Esophagus squamous epithelium (tissue), 5 donors: ENCODE results near the gene FGA. TPM values are rescaled to one million over a fixed set of nuclear protein-coding genes. Genes with fewer than 3 reads are reported as not detected.

Experiments
- DNase-seq: peaks from one replicate; lab custom pipeline; 2025; lab: John Stamatoyannopoulos, UW
- H3K27ac ChIP-seq, 4 donors: fragments of 200-600 bp; sonication (generic); one replicate each; pipeline ENCODE4 v1.5.1; 2016 to 2019; ENCODE audit warnings: mild to moderate bottlenecking in 1 of 4
- H3K27me3 ChIP-seq, 4 donors: fragments of 200-600 bp; sonication (generic); 1 replicate in 3 of 4; 2 replicates in 1 of 4; pipeline versions ENCODE4 v1.5.1 to v1.6.0; 2017 to 2021; ENCODE audit warnings: antibody characterized with exemption in 1 of 4
- H3K36me3 ChIP-seq, 3 donors: fragments of 200-600 bp; sonication (generic); one replicate each; pipeline ENCODE4 v1.5.1; 2016 to 2019
- H3K4me1 ChIP-seq, 3 donors: fragments of 200-600 bp; sonication (generic); one replicate each; pipeline ENCODE4 v1.5.1; 2017 to 2019
- H3K4me3 ChIP-seq, 4 donors: fragments of 200-600 bp; sonication (generic); 1 replicate in 3 of 4; 2 replicates in 1 of 4; pipeline ENCODE4 v1.5.1; 2016 to 2019; ENCODE audit warnings: mild to moderate bottlenecking in 2 of 4, moderate library complexity in 1 of 4
- H3K9me3 ChIP-seq, 3 donors: fragments of 200-600 bp; sonication (generic); one replicate each; pipeline ENCODE4 v1.5.1; 2016 to 2019
- POLR2A ChIP-seq, 4 donors: fragments of 450-650 bp; IDR thresholded peaks; one replicate each; pipeline ENCODE4 v1.6.1; 2017; ENCODE audit warnings: antibody characterized with exemption in 4 of 4, mild to moderate bottlenecking in 4 of 4, moderate library complexity in 3 of 4
- WGBS, 2 donors: methylation state at CpG; one replicate each; pipeline ENCODE4 v1.1.5; 2018; 5-methylcytosine and 5-hydroxymethylcytosine counted together
- intact Hi-C: fragments of 100-400 bp; cut with DNase I; formaldehyde crosslinking; loops from one replicate; pipeline ENCODE4 v1.15.0; 2022
- total RNA-seq, 4 donors: library from RNA; depleted of rRNA; stranded (reverse); fragments of >200 nt; gene quantifications; one replicate each; pipeline ENCODE4 v1.1.0, GENCODE V29; 2016
- TF ChIP-seq, protein P1 (sequence below), 6 experiments: fragments of 450-650 bp in 4 of 6; fragments of 200-600 bp in 2 of 6; sonication (generic) in 2 of 6; IDR thresholded peaks; one replicate each; pipeline ENCODE4 v1.5.1; 2016 to 2019; ENCODE audit warnings: antibody characterized with exemption in 6 of 6, mild to moderate bottlenecking in 4 of 6, moderate library complexity in 4 of 6
- donor health status: DM: yes; HTN: yes; CAD: no.

Gene FGA
- total RNA-seq, 4 donors from 2014 or later, result not detected

DNA sequence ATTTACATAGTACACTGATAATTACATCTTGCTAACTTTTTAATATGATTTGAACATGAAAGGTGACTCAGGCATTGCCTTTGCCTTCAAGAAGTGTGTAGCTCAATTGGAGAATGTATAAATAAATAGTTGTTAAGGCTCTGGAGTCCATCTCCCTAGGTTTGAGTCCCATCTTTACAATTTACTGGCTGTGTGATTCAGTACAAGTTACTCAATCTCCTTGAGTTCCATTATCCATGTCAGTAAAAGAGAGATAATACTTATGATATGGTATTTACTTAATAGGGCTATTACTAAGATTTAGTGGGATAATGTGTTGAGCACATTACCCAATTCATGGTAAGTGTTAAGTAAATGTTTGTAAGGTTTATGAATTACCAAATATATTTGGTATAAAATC, 23.8 kb upstream of the FGA start:
- no peak overlapping the region for H3K27ac ChIP-seq
- peaks cover 0 to 6% (median 0%) of the 10 kb centered on the region in 4 donors for H3K27me3 ChIP-seq
- intact Hi-C loops, result no loop called here
- no peak for TF ChIP-seq POLR2A (IDR thresholded peaks at IDR 0.05)
- no peaks in the 10 kb centered on the region for H3K9me3 ChIP-seq
- no peak overlapping the region for H3K4me3 ChIP-seq
- H3K36me3 ChIP-seq, result no peaks in the 10 kb centered on the region
- DNase-seq, result no peak
- H3K4me1 ChIP-seq, result no peaks in the 10 kb centered on the region

DNA sequence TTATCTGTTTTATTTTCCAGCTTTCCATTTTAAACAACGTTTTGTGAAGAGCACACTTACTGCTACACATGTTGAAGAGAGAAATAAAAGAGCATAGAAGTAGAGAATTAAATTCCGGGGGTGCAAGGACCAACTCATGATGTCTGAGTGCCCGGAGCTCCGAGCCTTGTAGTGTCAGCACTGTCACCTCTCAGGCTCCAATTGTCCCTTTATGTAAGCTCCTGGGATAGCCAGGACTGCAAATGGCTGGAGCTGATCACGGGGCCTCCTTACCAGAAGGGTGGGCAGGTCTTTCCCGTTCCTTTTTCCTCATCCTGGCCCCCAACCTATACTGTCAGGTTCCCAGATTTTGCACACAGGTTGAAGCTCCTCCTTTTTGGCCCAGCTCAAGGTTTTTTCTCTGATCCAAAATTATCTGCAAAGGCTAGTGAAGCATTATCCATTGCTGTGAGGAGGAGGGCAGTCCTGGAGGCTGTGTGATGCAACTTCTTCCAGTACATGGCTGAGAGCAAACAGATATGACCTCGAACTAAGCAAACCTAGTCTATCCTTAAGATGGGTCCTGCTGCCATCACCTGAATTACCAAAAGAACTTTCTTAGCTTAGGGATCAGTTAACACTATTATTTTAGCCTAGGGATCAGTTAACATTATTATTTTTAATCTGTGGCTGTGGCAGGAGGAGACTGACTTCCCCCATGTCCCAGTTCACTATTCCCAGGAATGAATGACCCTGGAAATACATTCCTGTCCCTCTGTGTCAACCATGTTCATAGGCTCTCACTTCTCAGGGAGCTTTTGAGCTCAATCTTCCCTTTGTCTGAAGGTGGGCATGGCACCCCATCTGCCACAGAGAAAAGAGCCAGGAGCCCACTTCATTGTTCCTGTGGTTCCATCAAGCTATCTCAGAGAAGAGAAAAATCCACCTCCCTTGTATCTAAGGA, 22.2 kb upstream of the FGA start, which contains the start of gene FGG:
FGG (minus strand) TSS at position 185 of the 943 bp plus-strand sequence; CDS start at position 138, 47 bp downstream.
- H3K27me3 ChIP-seq, result peaks cover 0 to 6% (median 0%) of the 10 kb centered on the region in 4 donors
- DNase-seq, result no peak
- TF ChIP-seq, protein P1, sequence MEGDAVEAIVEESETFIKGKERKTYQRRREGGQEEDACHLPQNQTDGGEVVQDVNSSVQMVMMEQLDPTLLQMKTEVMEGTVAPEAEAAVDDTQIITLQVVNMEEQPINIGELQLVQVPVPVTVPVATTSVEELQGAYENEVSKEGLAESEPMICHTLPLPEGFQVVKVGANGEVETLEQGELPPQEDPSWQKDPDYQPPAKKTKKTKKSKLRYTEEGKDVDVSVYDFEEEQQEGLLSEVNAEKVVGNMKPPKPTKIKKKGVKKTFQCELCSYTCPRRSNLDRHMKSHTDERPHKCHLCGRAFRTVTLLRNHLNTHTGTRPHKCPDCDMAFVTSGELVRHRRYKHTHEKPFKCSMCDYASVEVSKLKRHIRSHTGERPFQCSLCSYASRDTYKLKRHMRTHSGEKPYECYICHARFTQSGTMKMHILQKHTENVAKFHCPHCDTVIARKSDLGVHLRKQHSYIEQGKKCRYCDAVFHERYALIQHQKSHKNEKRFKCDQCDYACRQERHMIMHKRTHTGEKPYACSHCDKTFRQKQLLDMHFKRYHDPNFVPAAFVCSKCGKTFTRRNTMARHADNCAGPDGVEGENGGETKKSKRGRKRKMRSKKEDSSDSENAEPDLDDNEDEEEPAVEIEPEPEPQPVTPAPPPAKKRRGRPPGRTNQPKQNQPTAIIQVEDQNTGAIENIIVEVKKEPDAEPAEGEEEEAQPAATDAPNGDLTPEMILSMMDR (IDR thresholded peaks at IDR 0.05), result no peak
- TF ChIP-seq POLR2A (IDR thresholded peaks at IDR 0.05), result no peak
- no peaks in the 10 kb centered on the region for H3K4me1 ChIP-seq
- H3K27ac ChIP-seq, result no peak within 1 kb of the TSS
- no peaks in the 10 kb centered on the region for H3K9me3 ChIP-seq
- intact Hi-C loops, result no loop called here
- H3K4me3 ChIP-seq, result no peak within 1 kb of the TSS
- no peaks in the 10 kb centered on the region for H3K36me3 ChIP-seq
- WGBS, 2 donors, result 65 to 70% methylated on average over 6 to 7 of the region's 7 CpGs

DNA sequence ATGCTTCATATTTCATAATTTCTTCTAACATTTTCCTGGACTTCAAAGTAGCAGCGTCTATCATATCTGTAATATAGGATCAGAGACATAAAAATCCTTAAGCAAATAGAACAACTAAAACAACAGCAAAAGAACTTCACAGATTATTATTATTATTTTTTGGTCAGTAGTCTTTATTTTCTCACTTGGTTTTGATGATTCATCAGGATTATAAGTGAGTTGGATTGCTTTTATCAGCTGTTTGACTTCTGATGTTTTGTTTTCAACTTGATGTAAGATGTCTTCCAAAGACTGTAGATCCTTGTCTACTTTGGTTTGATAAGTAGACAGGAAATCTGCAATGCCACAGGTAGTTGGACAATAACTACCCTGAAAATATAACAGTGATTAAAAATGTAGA, 21.3 kb upstream of the FGA start:
- peaks cover 0 to 6% (median 0%) of the 10 kb centered on the region in 4 donors for H3K27me3 ChIP-seq
- H3K4me3 ChIP-seq, result no peak overlapping the region
- 73 to 80% methylated on average over 1 of the region's 1 CpG for WGBS, 2 donors
- H3K9me3 ChIP-seq, result no peaks in the 10 kb centered on the region
- H3K4me1 ChIP-seq, result no peaks in the 10 kb centered on the region
- intact Hi-C loops, result no loop called here
- no peak overlapping the region for H3K27ac ChIP-seq
- no peaks in the 10 kb centered on the region for H3K36me3 ChIP-seq
- DNase-seq, result no peak
- TF ChIP-seq, protein P1 (IDR thresholded peaks at IDR 0.05), result no peak
- no peak for TF ChIP-seq POLR2A (IDR thresholded peaks at IDR 0.05)

DNA sequence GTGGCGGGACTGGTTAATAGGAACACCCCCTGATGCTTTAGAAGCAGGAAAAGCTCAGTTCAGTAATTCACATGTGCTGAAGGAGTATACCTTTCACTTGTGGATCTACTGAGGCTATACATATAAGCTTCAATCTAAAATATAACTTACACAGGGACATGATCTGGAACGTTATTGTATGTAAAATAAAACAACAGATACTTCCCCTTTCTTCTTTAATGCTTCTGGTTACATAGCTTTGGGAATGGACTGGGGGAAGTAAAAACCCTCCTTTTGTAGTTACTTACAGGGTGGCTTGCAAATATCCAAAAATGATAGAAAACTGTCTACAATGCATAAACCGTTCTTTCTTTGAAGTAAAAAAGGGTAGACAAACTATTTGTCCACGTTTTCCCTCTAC, 20.0 kb upstream of the FGA start:
- Histone ChIP-seq H3K27me3 (peaks cover 0 to 6% (median 0%) of the 10 kb centered on the region in 4 donors), H3K36me3 (no peaks in the 10 kb centered on the region), H3K27ac (no peak overlapping the region), H3K9me3 (no peaks in the 10 kb centered on the region), H3K4me1 (no peaks in the 10 kb centered on the region), H3K4me3 (no peak overlapping the region)
- TF ChIP-seq POLR2A (IDR thresholded peaks at IDR 0.05), result no peak
- TF ChIP-seq, protein P1 (IDR thresholded peaks at IDR 0.05), result no peak
- intact Hi-C loops, result no loop called here
- no peak for DNase-seq
- WGBS, 2 donors, result 45 to 53% methylated on average over 4 of the region's 4 CpGs

DNA sequence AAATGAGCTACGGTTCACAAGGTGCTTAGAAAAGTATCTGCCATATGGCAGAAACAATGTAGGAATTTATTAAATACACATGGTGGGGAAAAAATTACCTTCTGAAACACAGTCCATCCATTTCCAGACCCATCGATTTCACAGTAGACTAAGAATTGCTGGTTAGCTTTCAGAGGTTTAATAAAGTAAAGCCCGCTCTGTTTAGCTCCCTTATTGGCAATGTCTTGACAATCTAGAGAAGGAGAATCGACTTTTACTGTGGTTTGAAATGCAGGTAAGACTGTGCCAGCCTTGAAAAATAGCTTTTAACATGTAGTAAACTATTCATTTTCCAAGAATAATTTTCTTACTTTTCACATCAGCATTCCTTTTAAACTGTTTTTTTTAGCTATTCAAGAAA, 19.0 kb upstream of the FGA start:
- no peak for DNase-seq
- intact Hi-C loops, result no loop called here
- Histone ChIP-seq H3K4me3 (no peak overlapping the region), H3K27ac (no peak overlapping the region), H3K36me3 (no peaks in the 10 kb centered on the region), H3K9me3 (no peaks in the 10 kb centered on the region), H3K27me3 (peaks cover 0 to 6% (median 0%) of the 10 kb centered on the region in 4 donors), H3K4me1 (no peaks in the 10 kb centered on the region)
- TF ChIP-seq, protein P1 (IDR thresholded peaks at IDR 0.05), result no peak
- TF ChIP-seq POLR2A (IDR thresholded peaks at IDR 0.05), result no peak
- WGBS, 2 donors, result 81 to 85% methylated on average over 4 of the region's 4 CpGs
